K562 (cell line): ENCODE measurements around the gene SOX12. TPM values are rescaled to one million over a fixed set of nuclear protein-coding genes. Genes with fewer than 3 reads are reported as not detected.

Source experiments
- ADNP ChIP-seq: fragments of 200-800 bp; sonication (Bioruptor generic); IDR thresholded peaks from 2 replicates; pipeline ENCODE4 v1.6.1; 2016; ENCODE audit warnings: missing genetic modification characterization, missing compliant biosample characterization
- BCOR ChIP-seq: fragments of 450-650 bp; IDR thresholded peaks from 2 replicates; pipeline ENCODE4 v1.6.1; 2016
- CBX1 ChIP-seq: sonication (generic); IDR thresholded peaks from 2 replicates; pipeline ENCODE4 v1.6.1; 2016; ENCODE audit warnings: antibody characterized with exemption, low read depth, mild to moderate bottlenecking
- CHD4 ChIP-seq: fragments of 200-600 bp; sonication (generic); IDR thresholded peaks from 3 replicates; pipeline ENCODE4 v1.6.1; 2012; ENCODE audit warnings: low read depth, mild to moderate bottlenecking, mixed read lengths, low read length, inconsistent platforms; ENCODE audit not compliant: insufficient read depth, insufficient replicate concordance, poor library complexity, severe bottlenecking
- FOXA3 ChIP-seq, 2 experiments: fragments of 450-650 bp in 1 of 2; sonication (generic) in 1 of 2; formaldehyde crosslinking; IDR thresholded peaks in 1 of 2; conservative IDR thresholded peaks in 1 of 2; 2 replicates each; pipeline versions ENCODE4 v1.4.0 to v1.8.0; 2020 to 2022; ENCODE audit warnings: mild to moderate bottlenecking in 2 of 2, missing genetic modification reagents in 1 of 2
- PHF8 ChIP-seq: fragments of 200-600 bp; sonication (generic); IDR thresholded peaks from 2 replicates; pipeline ENCODE4 v1.6.1; 2012; ENCODE audit warnings: mixed run types, mild to moderate bottlenecking, inconsistent platforms, low read length, moderate library complexity, borderline replicate concordance
- RBM25 ChIP-seq: fragments of 200-400 bp; formaldehyde crosslinking; IDR thresholded peaks from 2 replicates; pipeline ENCODE4 v1.6.1; 2018; ENCODE audit warnings: low read length, low read depth, moderate library complexity; ENCODE audit not compliant: severe bottlenecking
- REST ChIP-seq, 2 experiments: fragments of 450-650 bp; formaldehyde crosslinking in 1 of 2; IDR thresholded peaks; 2 replicates each; pipeline versions ENCODE4 v1.4.0 to v1.6.1; 2014 to 2020; ENCODE audit warnings: mild to moderate bottlenecking in 2 of 2, borderline replicate concordance in 1 of 2, low read depth in 1 of 2
- polyA plus RNA-seq, 8 experiments: library from polyadenylated mRNA; depleted of rRNA in 4 of 8; stranded (reverse) in 5 of 8; unstranded in 3 of 8; fragments of >200 nt; fragmentation: Nextera tagmentation in 2 of 8; fragmentation: Illumina TruSeq in 1 of 8; extraction: Ambion mirVana in 2 of 8; extraction: Trizol in 1 of 8; gene quantifications; 2 replicates each; pipeline versions ENCODE4 v1.2.1 to v1.2.3, GENCODE V29; 2011 to 2014; ENCODE audit warnings: inconsistent platforms in 1 of 8, missing spikeins in 1 of 8
- total RNA-seq, 7 experiments: library from RNA; depleted of rRNA in 6 of 7; stranded (reverse); fragments of >200 nt in 6 of 7; fragmentation: Illumina TruSeq in 2 of 7; extraction: Trizol in 2 of 7; gene quantifications; 2 replicates each; pipeline versions ENCODE4 v1.2.1 to v1.2.3, GENCODE V29; 2011 to 2021; ENCODE audit warnings: low replicate concordance in 1 of 7

The SOX12 gene
- total and polyA plus RNA-seq, 9 of the 15 experiments (the other 6 are each of a cell fraction or from before 2014, with no cell fraction given), result 0.42 to 26.3 (median 2.6) TPM

- TF ChIP-seq REST (IDR thresholded peaks at IDR 0.05; ENCODE audit: borderline replicate concordance) (no peak), REST (CRISPR knock-in tag; IDR thresholded peaks at IDR 0.05; ENCODE audit: low read depth) (no peak), RBM25 (peak; percentile 90), ADNP (tag) (peak; percentile 88), PHF8 (no peak), FOXA3 (CRISPR knock-in tag; conservative IDR thresholded peaks at IDR 0.05 in 1 of 2, IDR thresholded peaks at IDR 0.05 in 1 of 2) (peak in 1 of 2 experiments; percentile 52; a peak in 1 of 4 replicates), CBX1 (0 out of 2 replicates have a peak, but pooled peaks have one; percentile 25), CHD4 (peak; percentile 58), BCOR (peak; percentile 94)
These were observed 35.7 kb upstream of the SOX12 start (continued) for GRCh38 chr20:289693-290083.
